ENCODE measurements around the gene VILL.

Gene VILL

DNA sequence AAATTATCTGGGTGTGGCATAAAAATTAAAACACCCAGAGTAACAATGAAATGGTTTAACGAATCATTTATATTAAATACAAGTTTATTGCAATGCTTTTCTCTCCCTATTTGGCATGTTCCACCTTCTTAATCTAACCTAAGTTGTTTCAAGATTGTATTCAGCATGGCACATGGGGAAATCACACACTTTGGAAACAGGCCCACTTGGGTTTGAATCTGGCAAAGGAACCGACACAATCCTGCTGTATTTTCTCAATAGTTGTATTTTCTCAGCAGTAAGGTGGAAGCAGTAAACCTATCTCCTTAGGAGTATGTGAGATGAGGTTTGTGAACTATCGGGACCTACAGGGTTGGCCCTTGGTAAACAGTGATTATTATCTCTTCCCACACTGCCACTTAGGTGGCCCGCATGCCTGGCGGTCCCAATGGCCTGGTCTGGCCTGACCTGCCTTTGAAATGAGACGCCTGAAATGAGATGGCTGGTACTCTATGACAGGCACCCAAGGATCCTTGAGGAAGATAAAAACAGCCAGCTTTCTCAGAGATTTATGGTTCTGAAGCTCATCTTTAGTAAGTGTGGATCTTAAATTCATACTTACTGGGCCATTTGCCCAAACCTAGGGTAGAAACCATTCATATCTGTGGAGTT lies 45.3 kb upstream of the VILL start:
- ChIA-PET CTCF (interaction anchor here (1.0 to 1.7 kb wide), 4 partner anchors 10 to 91 kb away, joined by 3 to 4 read pairs (median 4); no protein-coding TSS in a partner anchor), POLR2A (no interaction called here)
- no peak for DNase-seq (ENCODE audit: extremely low spot score)
- TF ChIP-seq, protein P1, sequence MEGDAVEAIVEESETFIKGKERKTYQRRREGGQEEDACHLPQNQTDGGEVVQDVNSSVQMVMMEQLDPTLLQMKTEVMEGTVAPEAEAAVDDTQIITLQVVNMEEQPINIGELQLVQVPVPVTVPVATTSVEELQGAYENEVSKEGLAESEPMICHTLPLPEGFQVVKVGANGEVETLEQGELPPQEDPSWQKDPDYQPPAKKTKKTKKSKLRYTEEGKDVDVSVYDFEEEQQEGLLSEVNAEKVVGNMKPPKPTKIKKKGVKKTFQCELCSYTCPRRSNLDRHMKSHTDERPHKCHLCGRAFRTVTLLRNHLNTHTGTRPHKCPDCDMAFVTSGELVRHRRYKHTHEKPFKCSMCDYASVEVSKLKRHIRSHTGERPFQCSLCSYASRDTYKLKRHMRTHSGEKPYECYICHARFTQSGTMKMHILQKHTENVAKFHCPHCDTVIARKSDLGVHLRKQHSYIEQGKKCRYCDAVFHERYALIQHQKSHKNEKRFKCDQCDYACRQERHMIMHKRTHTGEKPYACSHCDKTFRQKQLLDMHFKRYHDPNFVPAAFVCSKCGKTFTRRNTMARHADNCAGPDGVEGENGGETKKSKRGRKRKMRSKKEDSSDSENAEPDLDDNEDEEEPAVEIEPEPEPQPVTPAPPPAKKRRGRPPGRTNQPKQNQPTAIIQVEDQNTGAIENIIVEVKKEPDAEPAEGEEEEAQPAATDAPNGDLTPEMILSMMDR (IDR thresholded peaks at IDR 0.05; ENCODE audit: control extremely low read depth, extremely low read depth, low read depth, missing control alignments) = no peak

DNA sequence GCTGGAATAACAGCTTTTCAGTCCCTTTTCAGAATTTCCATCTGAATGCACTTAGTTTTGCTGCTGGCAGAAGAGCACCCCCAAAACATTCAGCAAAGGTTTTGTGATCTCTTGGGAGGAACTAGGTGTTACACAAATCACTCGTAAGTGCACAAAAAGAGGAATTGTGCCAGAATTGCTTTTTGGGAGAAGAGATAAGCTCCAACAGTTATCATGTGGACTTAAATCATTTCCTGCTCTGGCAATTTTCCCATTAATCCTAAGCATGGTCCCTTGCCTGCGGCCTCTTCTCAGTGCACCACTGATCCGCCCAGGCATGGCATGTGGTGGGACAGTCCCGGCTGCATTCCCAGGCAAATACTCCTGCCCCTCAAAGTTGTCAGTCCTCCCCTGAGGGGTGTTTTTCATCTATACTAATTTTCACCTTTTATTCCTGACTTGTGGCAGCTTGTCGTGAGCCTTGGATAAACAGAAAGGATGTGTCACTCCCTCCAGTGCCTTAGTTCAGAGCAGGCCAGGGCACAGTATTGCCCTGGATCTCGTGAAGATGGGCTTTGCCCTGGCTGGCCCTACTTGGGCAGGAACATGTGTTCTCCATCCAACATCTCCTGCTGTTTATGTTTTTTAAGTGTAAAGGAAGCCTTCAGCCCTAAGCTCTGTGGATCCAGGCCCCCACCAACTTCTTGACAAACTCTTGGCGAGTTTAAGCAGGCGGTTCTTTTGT lies 44.6 kb upstream of the VILL start:
- POLR2A ChIA-PET = no interaction called here
- CTCF ChIA-PET = interaction anchor here (1.0 to 1.7 kb wide), 3 partner anchors 11 to 92 kb away, joined by 3 to 4 read pairs (median 3); no protein-coding TSS in a partner anchor
- TF ChIP-seq, protein P1 (IDR thresholded peaks at IDR 0.05; ENCODE audit: control extremely low read depth, extremely low read depth, low read depth, missing control alignments) = no peak
- DNase-seq (ENCODE audit: extremely low spot score) = no peak

DNA sequence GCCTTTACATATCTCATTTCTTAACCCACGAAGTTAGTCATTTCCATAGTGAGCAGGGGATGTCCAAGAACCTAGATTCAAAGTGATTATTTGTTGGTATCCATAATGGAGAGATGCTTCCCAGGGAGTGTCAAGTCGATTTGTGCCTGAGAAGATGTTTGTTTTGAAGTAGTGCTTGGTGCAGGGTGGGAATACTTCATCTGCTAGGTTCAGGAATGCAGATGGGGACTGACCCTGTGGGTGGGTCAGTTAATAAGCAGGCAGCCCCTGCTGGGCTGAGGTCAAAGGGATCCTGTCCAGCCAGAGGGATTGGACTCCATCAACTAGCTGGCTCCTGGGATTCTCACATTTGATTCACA lies 44.1 kb upstream of the VILL start:
- TF ChIP-seq, protein P1 (IDR thresholded peaks at IDR 0.05; ENCODE audit: control extremely low read depth, extremely low read depth, low read depth, missing control alignments) = no peak
- POLR2A ChIA-PET = no interaction called here
- CTCF ChIA-PET = interaction anchor here (1.0 to 1.7 kb wide), 2 partner anchors 20 to 92 kb away, joined by 3 to 4 read pairs; no protein-coding TSS in a partner anchor
- no peak for DNase-seq (ENCODE audit: extremely low spot score)

DNA sequence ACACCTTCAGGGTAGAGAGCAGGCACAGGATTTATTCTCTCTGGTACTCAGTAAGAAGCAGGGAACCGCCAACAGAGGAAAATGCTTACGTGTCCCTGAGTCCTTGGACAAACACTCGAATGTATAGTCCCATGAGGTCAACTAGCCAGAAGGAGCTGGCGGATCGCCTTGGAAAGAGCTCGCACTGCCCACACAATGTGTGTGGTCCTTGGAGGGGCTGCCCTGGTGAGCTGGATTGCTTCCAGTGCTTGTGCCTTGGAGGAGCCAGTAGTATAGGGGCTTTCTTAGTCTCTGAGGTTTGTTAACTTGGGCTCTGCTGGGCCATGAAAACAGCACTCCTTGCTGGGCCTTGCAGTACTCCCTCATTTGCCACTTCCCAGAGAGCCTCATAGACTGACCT lies 40.7 kb upstream of the VILL start:
- CTCF ChIA-PET = interaction anchor here (1.3 to 1.4 kb wide), 2 partner anchors 13 to 18 kb away, joined by 4 to 7 read pairs; no protein-coding TSS in a partner anchor

DNA sequence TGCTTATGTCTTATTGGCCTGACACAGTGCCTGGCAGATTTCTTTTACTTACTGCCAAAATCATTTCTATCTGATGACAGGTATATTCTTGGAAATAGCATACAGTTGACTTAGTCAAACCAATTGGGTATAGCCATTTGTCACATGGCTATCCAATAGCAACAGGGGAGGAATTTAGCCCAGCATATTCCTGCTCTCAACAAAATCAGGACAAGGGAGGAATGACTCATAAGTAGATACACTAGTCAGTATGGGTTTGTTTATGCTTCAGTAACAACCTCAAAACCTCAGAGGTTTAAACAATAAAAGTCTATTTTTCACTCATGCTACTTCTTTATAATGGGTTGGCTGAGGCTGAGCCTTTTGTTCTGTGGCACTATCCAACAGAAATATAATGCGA lies 38.0 kb upstream of the VILL start:
- ChIA-PET CTCF (interaction anchor here (2.6 to 6.2 kb wide), 2 partner anchors 15 to 21 kb away, joined by 9 to 41 read pairs; no protein-coding TSS in a partner anchor), POLR2A (no interaction called here)
- TF ChIP-seq, protein P1 (IDR thresholded peaks at IDR 0.05; ENCODE audit: control extremely low read depth, extremely low read depth, low read depth, missing control alignments) = no peak
- DNase-seq (ENCODE audit: extremely low spot score) = no peak

More for the DNA sequence above, 40.7 kb upstream of the VILL start:
- TF ChIP-seq, protein P1 (IDR thresholded peaks at IDR 0.05; ENCODE audit: control extremely low read depth, extremely low read depth, low read depth, missing control alignments) = no peak
- POLR2A ChIA-PET = no interaction called here
- no peak for DNase-seq (ENCODE audit: extremely low spot score)

DNA sequence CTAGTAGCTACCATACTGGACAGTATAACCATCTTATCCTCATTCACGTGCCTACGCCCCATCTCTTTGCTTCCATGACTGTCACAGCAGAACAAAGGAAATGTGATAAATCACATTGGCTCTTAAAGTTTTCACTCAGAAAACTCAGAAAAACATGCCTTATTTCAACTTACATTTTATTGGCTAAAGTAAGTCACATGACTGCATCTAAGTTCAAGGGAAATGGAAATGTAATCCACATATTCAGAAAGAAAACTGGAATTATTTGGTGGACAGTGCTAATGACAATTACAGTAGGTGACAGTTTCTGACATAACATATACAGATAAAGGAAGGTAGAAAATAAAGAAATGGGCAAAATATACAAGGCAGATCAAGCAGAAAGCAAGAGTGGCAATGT lies 37.4 kb upstream of the VILL start:
- ChIA-PET POLR2A (no interaction called here), CTCF (interaction anchor here (1.8 to 6.2 kb wide), 3 partner anchors 14 to 44 kb away, joined by 6 to 41 read pairs (median 9); no protein-coding TSS in a partner anchor)
- no peak for DNase-seq (ENCODE audit: extremely low spot score)
- TF ChIP-seq, protein P1 (IDR thresholded peaks at IDR 0.05; ENCODE audit: control extremely low read depth, extremely low read depth, low read depth, missing control alignments) = no peak
